Measurements from ENCODE around the gene MTHFR.

Gene MTHFR

GRCh38 chr1:11736746-11737639 lies 68.8 kb downstream of the MTHFR start (continued):
- TF ChIP-seq PPARA (CRISPR knock-in tag; IDR thresholded peaks at IDR 0.05; ENCODE audit: borderline replicate concordance) (no peak), TOX (CRISPR knock-in tag; IDR thresholded peaks at IDR 0.05; ENCODE audit: borderline replicate concordance) (no peak), ZFP30 (CRISPR knock-in tag; IDR thresholded peaks at IDR 0.05) (no peak), ZNF565 (CRISPR knock-in tag; conservative IDR thresholded peaks at IDR 0.05; ENCODE audit: low read depth) (no peak), ZFP3 (CRISPR knock-in tag; IDR thresholded peaks at IDR 0.05) (no peak), ZNF8 (CRISPR knock-in tag; IDR thresholded peaks at IDR 0.05) (no peak), CSDC2 (CRISPR knock-in tag; IDR thresholded peaks at IDR 0.05) (no peak), ESRRG (CRISPR knock-in tag; IDR thresholded peaks at IDR 0.05) (no peak), OSR1 (CRISPR knock-in tag; IDR thresholded peaks at IDR 0.05) (no peak), ZC3H10 (CRISPR knock-in tag; IDR thresholded peaks at IDR 0.05) (no peak), TCF4 (CRISPR knock-in tag; IDR thresholded peaks at IDR 0.05; ENCODE audit: borderline replicate concordance) (no peak), GLIS3 (CRISPR knock-in tag; IDR thresholded peaks at IDR 0.05) (no peak), CREB5 (CRISPR knock-in tag; IDR thresholded peaks at IDR 0.05; ENCODE audit: low read depth) (no peak)

GRCh38 chr1:11735854-11736745 lies 69.7 kb downstream of the MTHFR start, which contains the start of gene AGTRAP:
AGTRAP (plus strand) TSS chr1:11736136; CDS start chr1:11736209, 73 bp downstream.
- 0 out of 2 replicates have a peak, but pooled peaks have one; percentile 54 for TF ChIP-seq CSDC2 (CRISPR knock-in tag; IDR thresholded peaks at IDR 0.05)
- TF ChIP-seq ZNF565 (CRISPR knock-in tag; conservative IDR thresholded peaks at IDR 0.05; ENCODE audit: low read depth): no peak
- no peak for TF ChIP-seq ZFP3 (CRISPR knock-in tag; IDR thresholded peaks at IDR 0.05)
- TF ChIP-seq ZNF70 (CRISPR knock-in tag; IDR thresholded peaks at IDR 0.05): no peak
- ATAC-seq: peak; percentile 94
